Astrocyte (in vitro differentiated cells and primary cell): ENCODE measurements around the gene CST3.
"Not testable (repeated sequence)": the region's sequence is repeated elsewhere in the genome, so short reads cannot be mapped to it uniquely, and the experiment has no call there.

Experiments
- CTCF ChIP-seq: IDR thresholded peaks from 2 replicates; pipeline ENCODE4 v1.5.1; 2011; ENCODE audit warnings: low read depth, mild to moderate bottlenecking, inconsistent platforms, low read length, moderate library complexity; ENCODE audit not compliant: insufficient read depth
- EZH2 ChIP-seq: IDR thresholded peaks from 2 replicates; pipeline ENCODE4 v1.6.1; 2012; ENCODE audit warnings: mild to moderate bottlenecking, low read length, inconsistent platforms; ENCODE audit not compliant: insufficient read depth

GRCh38 chr20:23659610-23659988, 21.8 kb upstream of the CST3 start:
- TF ChIP-seq CTCF, EZH2: not testable (repeated sequence)
